Ishikawa (cell line): ENCODE data around the gene TADA1.

Source experiments
- CEBPB ChIP-seq: IDR thresholded peaks from 2 replicates; pipeline ENCODE4 v1.6.1; 2012
- TF ChIP-seq, protein P1 (sequence below): IDR thresholded peaks from 2 replicates; pipeline ENCODE4 v1.6.1; 2012

DNA sequence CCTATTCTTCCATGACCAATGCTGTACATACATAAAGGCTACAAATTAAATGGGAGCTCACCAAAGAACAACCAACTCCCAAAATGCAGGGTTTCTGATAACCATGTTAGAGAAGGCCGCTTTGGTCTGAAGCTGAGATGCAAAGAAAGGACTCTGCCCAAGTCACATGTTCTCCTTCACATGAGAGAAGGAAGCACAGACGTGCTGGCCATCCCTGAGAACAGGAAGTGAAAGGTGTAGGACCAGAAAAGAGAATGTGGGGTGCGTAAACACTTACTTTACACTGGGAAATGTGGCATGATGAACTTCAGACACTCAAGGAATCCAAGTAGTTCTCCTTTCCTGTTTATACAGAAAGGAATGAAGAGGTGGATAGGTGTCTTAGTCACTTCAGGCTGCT, 31.7 kb upstream of the TADA1 start:
- TF ChIP-seq, protein P1, sequence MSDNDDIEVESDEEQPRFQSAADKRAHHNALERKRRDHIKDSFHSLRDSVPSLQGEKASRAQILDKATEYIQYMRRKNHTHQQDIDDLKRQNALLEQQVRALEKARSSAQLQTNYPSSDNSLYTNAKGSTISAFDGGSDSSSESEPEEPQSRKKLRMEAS = no peak
- no peak for TF ChIP-seq CEBPB
